H4 (cell line): ENCODE data around the gene KIF27. TPM values are rescaled to one million over a fixed set of nuclear protein-coding genes. Genes with fewer than 3 reads are reported as not detected.
"Not testable (repeated sequence)": the region's sequence is repeated elsewhere in the genome, so short reads cannot be mapped to it uniquely, and the experiment has no call there.

Experiments
- DNase-seq: peaks from one replicate; pipeline ENCODE4 v3.0.0-alpha.2; 2015; ENCODE audit warnings: low spot score
- total RNA-seq: library from RNA; depleted of rRNA; stranded (reverse); fragments of >200 nt; shearing (Covaris generic); gene quantifications from 2 replicates; pipeline ENCODE4 v1.2.3, GENCODE V29; 2014

The KIF27 gene
- total RNA-seq, 1 experiment from 2014 or later, result 0.64 TPM

- no peak for DNase-seq
Measured at GRCh38 chr9:83932011-83932410, 10.8 kb upstream of the KIF27 start.

DNA sequence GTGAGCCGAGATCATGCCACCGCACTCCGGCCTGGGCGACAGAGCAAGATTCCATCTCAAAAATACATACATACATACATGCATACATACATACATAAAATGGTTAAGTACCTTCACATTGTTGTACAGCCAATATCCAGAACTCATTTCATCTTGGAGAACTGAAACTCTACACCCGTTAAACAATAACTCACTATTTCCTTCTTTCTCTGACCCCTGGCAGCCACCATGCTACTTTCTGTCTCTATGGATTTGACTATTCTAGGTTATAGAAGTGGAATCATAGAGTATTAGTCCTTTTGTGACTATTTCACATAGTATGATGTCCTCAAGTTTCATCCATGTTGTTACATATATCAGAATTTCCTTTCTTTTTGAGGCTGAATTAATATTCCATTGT lies 9.6 kb upstream of the KIF27 start:
- DNase-seq, result no peak

DNA sequence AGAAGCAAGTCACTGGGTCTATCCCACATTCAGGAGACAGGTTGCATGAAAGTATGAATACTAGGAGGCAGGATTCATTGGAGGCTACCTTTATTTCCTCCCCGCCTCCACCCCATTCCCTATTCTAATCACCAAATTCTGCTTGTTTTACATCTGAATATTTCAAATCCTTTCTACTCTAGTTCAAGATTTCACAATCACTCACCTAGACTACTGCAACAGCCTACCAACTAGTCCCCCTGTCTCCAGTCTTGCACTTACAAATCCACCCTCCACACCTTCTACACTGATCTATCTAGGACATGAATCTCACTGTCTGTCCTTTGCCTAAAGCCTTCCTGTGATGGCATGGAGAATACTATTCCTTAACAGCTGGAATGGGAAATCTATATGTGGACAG lies 6.4 kb upstream of the KIF27 start:
- no peak for DNase-seq

DNA sequence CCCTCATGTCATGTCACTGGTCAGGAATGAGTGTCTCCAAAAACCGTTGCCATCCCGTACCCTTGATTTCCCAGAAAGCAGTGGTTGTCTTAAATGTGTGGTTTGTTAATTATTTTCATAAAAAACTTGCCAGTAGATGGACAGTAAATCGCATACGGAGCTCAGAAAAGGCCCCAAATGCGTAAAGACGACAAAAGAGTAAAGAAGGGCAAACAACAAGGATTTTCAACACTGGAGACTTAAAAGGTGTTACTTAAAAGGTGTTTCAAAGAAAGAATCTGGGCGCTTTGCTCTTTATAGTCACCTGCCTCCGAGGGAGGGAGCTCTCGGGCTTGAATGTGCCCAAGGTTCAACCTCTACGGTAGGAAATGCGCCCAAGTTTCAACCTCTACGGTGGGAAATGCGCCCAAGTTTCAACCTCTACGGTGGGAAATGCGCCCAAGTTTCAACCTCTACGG lies 734 bp downstream of the KIF27 start:
- peak; percentile 45 for DNase-seq

- DNase-seq, result no peak
Measured at GRCh38 chr9:83919111-83919510, 2.1 kb downstream of the KIF27 start.

DNA sequence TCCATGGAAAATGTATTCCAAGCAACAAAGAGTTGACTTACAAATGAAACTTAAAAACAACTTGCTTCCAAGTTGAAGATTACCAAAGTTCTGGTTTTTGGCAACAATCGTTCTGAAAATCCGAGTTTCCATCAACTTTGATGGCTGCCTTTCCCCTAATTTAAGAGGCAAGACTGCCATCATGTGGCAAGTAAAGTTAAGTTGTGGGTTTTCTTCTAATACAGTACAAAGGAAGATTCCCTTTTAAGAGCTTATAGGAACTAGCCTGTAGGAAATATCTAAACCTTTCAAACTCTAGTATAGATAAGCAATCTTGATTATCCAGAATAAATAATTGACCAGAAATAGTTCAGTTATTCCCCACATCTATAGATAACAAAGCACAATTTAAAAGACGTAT lies 9.0 kb downstream of the KIF27 start:
- DNase-seq, result not testable (repeated sequence)

GRCh38 chr9:83906144-83906543 lies 15.1 kb downstream of the KIF27 start:
- no peak for DNase-seq

DNA sequence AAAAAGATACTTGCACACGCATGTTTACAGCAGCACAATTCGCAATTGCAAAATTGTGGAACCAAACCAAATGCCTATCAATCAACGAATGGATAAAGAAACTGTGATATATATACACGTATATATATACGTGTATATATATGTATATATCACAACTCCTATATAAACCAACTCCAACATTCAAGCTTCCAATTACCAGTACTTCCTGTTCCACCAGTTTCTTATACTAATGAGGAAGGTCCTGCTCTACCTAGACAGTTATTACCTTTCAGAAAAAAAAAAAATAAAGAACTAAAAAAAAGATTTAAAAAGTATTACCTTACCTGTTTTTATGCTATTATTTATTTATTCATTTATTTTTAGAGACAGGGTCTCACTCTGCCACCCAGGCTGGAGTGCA lies 20.6 kb downstream of the KIF27 start:
- not testable (repeated sequence) for DNase-seq

DNA sequence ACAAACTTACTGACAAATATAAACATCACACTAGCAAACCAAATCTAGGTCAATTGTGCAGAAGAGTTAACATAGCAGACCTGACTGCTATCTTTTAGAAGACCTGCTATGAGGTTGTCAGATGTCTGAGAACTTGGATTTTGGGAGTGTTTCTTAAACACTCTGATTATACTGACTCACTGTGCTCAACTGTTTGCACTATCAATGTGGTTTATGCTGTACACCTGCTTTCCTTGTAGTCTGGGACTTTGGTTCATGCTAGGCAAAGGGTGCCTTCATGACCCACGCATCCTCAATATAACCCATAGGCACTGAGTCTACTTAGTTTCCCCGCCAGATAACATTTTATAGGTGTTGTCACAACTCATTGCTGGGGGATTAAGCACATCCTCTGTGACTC lies 26.9 kb downstream of the KIF27 start:
- DNase-seq, result not testable (repeated sequence)

DNA sequence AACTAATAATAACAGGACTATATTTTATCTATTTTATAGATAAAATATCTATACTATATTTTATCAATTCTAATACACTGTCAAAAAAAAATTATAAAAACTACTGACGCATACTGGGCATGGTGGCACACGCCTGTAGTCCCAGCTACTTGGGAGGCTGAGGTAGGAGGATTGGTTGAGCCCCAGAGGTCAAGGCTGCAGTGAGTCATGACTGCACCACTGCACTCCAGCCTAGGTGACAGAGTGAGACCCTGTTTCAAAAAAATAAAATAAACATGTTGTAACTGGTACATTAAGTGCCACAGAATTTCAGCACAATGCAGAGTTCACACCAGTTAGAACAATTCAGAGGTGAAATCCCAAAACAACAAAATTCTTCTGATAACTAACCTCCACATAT lies 34.7 kb downstream of the KIF27 start:
- DNase-seq, result not testable (repeated sequence)

- peak; percentile 65 for DNase-seq
Measured at GRCh38 chr9:83885559-83886240, 35.5 kb downstream of the KIF27 start.

DNA sequence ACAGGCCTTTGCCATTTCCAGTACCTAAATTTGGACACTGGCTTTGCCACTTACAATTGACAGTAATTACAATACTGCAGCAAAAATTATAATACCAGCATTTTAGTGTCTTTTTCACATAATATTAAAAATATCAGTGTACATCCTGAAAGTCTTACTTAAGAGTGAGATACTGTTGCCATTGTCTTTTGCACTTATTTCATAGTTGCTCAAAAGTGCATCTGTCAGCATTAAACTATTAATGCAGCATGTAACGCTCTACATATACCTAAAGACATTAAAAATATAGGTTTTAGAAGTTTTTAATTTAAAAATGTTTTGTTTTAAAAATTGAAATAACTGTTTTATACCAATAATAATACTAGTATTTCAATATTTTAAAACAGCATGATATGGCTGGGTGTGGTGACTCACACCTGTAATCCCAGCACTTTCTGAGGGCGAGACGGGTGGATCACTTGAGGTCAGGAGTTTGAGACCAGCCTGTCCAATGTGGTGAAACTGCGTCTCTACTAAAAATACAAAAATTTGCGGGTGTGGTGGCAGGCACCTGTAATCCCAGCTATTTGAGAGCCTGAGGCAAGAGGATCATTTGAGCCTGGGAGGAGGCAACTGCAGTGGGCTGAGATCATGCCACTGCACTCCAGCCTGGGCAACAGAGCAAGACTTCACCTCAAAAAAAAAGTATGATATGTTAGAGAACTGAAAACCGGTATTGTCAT lies 39.4 kb downstream of the KIF27 start:
- DNase-seq, result not testable (repeated sequence)

- not testable (repeated sequence) for DNase-seq
Measured at GRCh38 chr9:83875559-83875958, 45.7 kb downstream of the KIF27 start.

GRCh38 chr9:83849895-83850294 lies 71.3 kb downstream of the KIF27 start:
- not testable (repeated sequence) for DNase-seq

- DNase-seq, result not testable (repeated sequence)
Measured at GRCh38 chr9:83837070-83837643, 84.1 kb downstream of the KIF27 start.

- not testable (repeated sequence) for DNase-seq
Measured at GRCh38 chr9:83830426-83831071, 90.7 kb downstream of the KIF27 start.

DNA sequence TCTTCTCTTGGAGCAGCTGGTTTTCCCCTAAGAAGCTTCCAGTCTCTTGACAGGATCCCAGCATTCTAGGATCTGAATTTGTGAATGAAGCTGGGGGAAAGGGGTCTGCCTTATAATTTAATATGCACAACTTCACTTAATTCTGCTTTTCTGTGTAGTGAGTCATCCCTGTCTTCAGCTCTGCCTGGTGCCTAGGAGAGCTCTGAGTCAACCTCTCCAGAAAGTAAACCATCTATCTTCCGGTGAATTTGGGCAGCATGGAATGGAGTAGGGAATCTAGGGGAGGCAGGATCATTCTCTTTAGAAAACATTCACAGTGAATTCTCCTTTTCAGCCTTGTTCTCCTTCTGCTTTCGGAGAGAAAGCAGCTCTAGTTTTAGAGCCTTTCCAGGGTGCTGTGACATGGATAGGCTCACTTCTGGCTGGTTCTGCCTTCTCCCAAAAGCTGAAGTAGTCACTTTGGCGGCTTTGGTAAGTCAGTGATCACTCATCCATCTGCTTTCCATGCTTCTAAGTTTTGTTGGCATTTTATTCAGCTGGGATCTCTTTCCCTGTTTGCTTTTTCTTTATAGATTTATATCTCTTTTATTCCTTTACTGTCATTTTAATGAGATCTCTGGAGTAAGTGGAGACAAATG lies 96.1 kb downstream of the KIF27 start:
- peak; percentile 21 for DNase-seq

- peak; percentile 55 for DNase-seq
Measured at GRCh38 chr9:83817356-83818278, 103.6 kb downstream of the KIF27 start, which contains the start of gene GKAP1. TSS of gene GKAP1 (minus strand) at chr9:83817769. CDS start at chr9:83806517, 11,252 bp downstream.

- not testable (repeated sequence) for DNase-seq
Measured at GRCh38 chr9:83817011-83817355, 104.2 kb downstream of the KIF27 start.

GRCh38 chr9:83815120-83815519 lies 106.1 kb downstream of the KIF27 start:
- DNase-seq, result not testable (repeated sequence)

DNA sequence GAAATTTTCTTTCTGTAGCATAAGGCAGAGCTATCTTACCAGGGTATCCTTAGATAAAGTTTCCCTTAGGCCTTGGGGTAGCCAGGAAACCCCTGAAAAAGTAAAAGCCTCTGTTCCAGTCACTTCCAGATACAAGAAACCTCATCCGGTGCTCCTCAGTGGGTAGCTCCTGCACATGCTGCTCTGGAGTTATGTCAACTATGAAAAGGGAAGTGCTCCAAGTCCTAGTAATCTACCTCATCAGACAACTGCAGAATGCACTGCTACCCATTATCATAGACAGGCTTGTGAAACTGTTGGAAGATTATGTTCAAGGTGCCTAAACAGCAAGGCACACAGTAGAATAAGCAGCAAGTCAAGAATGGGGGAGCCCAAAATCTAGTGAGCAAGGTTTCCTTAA lies 112.0 kb downstream of the KIF27 start:
- not testable (repeated sequence) for DNase-seq
